GM12892 (cell line): Measurements from ENCODE around the gene ZNF583.

Experiments used
- POLR2A ChIP-seq: IDR thresholded peaks from 2 replicates; pipeline ENCODE4 v1.6.1; 2011; ENCODE audit warnings: low read depth, low read length, control low read depth
- POLR2AphosphoS5 ChIP-seq: IDR thresholded peaks from 2 replicates; pipeline ENCODE4 v1.6.1; 2011; ENCODE audit warnings: low read depth, low read length, control low read depth
- TAF1 ChIP-seq: IDR thresholded peaks from 2 replicates; pipeline ENCODE4 v1.6.1; 2011; ENCODE audit warnings: low read depth, mild to moderate bottlenecking, control low read depth, low read length, borderline replicate concordance

DNA sequence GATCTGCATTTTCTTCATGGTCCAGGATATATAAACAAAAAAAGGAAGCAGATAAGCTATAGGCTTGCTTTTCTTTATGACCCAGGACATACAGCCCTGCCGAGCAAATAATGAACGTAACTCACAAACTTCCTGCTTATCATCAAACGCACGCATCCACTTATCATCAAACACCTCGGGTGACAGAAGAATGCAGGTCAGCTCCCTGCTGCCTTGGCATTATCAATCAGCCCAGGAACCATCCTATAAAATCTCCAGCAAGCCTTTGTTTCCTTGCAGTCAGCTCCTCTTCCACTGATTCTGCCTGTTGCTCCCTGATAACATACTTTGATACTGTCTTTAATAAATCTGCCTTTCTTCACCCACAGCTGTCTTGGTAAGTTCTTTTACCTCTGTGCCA lies 5.3 kb upstream of the ZNF583 start:
- TF ChIP-seq TAF1 (no peak), POLR2A (no peak), POLR2AphosphoS5 (no peak)
